Activated CD8-positive, alpha-beta memory T cell treated with anti-CD3 and anti-CD28 coated beads, Interleukin-2, amount 50 U/mL, for 4 hours (primary cell): Measurements from ENCODE around the gene PCDH15.

Experiments used
- DNase-seq: peaks from one replicate; pipeline ENCODE4 v3.0.0-alpha.2; 2020

The PCDH15 gene

GRCh38 chr10:54702583-54703485, 98.2 kb downstream of the PCDH15 start:
- no peak for DNase-seq

GRCh38 chr10:54691331-54691730, 109.7 kb downstream of the PCDH15 start:
- DNase-seq = no peak

GRCh38 chr10:54682554-54682953, 118.5 kb downstream of the PCDH15 start:
- DNase-seq = no peak

- no peak for DNase-seq
These were observed 119.9 kb downstream of the PCDH15 start for GRCh38 chr10:54681136-54681535.

- no peak for DNase-seq
These were observed 133.9 kb downstream of the PCDH15 start for GRCh38 chr10:54667136-54667535.

- no peak for DNase-seq
These were observed 134.8 kb downstream of the PCDH15 start for GRCh38 chr10:54666192-54666591.

GRCh38 chr10:54665095-54665494, 135.9 kb downstream of the PCDH15 start:
- no peak for DNase-seq

- DNase-seq = no peak
These were observed 140.6 kb downstream of the PCDH15 start for GRCh38 chr10:54660397-54660796.

GRCh38 chr10:54656643-54657042, 144.4 kb downstream of the PCDH15 start:
- no peak for DNase-seq

- no peak for DNase-seq
These were observed 147.5 kb downstream of the PCDH15 start for GRCh38 chr10:54653518-54653917.

GRCh38 chr10:54650547-54650946, 150.5 kb downstream of the PCDH15 start:
- no peak for DNase-seq

GRCh38 chr10:54622017-54622416, 179.0 kb downstream of the PCDH15 start:
- no peak for DNase-seq

- no peak for DNase-seq
These were observed 180.7 kb downstream of the PCDH15 start for GRCh38 chr10:54620352-54620751.

GRCh38 chr10:54614072-54614471, 187.0 kb downstream of the PCDH15 start:
- no peak for DNase-seq

GRCh38 chr10:54613162-54613561, 187.9 kb downstream of the PCDH15 start:
- DNase-seq = no peak

- no peak for DNase-seq
These were observed 191.6 kb downstream of the PCDH15 start for GRCh38 chr10:54609423-54609822.

- DNase-seq = no peak
These were observed 193.0 kb downstream of the PCDH15 start for GRCh38 chr10:54607983-54608382.

GRCh38 chr10:54594289-54594688, 206.7 kb downstream of the PCDH15 start:
- no peak for DNase-seq

- DNase-seq = no peak
These were observed 213.1 kb downstream of the PCDH15 start for GRCh38 chr10:54587971-54588370.

GRCh38 chr10:54585572-54585971, 215.5 kb downstream of the PCDH15 start:
- no peak for DNase-seq

- DNase-seq = no peak
These were observed 223.3 kb downstream of the PCDH15 start for GRCh38 chr10:54577682-54578081.

- no peak for DNase-seq
These were observed 224.5 kb downstream of the PCDH15 start for GRCh38 chr10:54576541-54576940.

- no peak for DNase-seq
These were observed 241.5 kb downstream of the PCDH15 start for GRCh38 chr10:54559498-54559897.

GRCh38 chr10:54554028-54554427, 247.0 kb downstream of the PCDH15 start:
- no peak for DNase-seq

- no peak for DNase-seq
These were observed 251.0 kb downstream of the PCDH15 start for GRCh38 chr10:54550016-54550415.
